ENCODE measurements around the gene DOLK.

- TF ChIP-seq CTCF (conservative IDR thresholded peaks at IDR 0.05; ENCODE audit: low read depth, low read length) (no peak), ELK1 (IDR thresholded peaks at IDR 0.05; ENCODE audit: borderline replicate concordance, low read depth, low read length) (no peak), RAD21 (IDR thresholded peaks at IDR 0.05; ENCODE audit: low read length) (no peak), POLR2A (IDR thresholded peaks at IDR 0.05; ENCODE audit: low read depth, low read length) (no peak), MXI1 (IDR thresholded peaks at IDR 0.05; ENCODE audit: borderline replicate concordance, low read depth, low read length) (no peak), CEBPB (IDR thresholded peaks at IDR 0.05; ENCODE audit: low read depth, low read length) (no peak), FOS (IDR thresholded peaks at IDR 0.05; ENCODE audit: low read depth, low read length) (no peak)
Observed at GRCh38 chr9:128946571-128947276, 679 bp downstream of the DOLK start.

Measured in IMR-90 (cell line).